Neural cell (in vitro differentiated cells): Measurements from ENCODE around the gene ZP1. TPM values are rescaled to one million over a fixed set of nuclear protein-coding genes. Genes with fewer than 3 reads are reported as not detected.

Experiments
- H2AFZ ChIP-seq: fragments of 200-600, 300-800 bp; sonication (generic), shearing (Covaris generic); 2 replicates; pipeline ENCODE4 v1.6.0; 2014; ENCODE audit warnings: low read depth, mild to moderate bottlenecking, antibody characterized with exemption, low read length, moderate library complexity
- H3F3A ChIP-seq: fragments of 200-600 bp; shearing (Covaris generic); 2 replicates; pipeline ENCODE4 v1.6.1; 2016; ENCODE audit warnings: mild to moderate bottlenecking, moderate library complexity, mixed read lengths, antibody characterized with exemption, low read length; ENCODE audit not compliant: insufficient read depth, poor library complexity, severe bottlenecking
- H3K27ac ChIP-seq: fragments of 200-600, 300-800 bp; sonication (generic), shearing (Covaris generic); 2 replicates; pipeline ENCODE4 v1.5.1; 2014; ENCODE audit warnings: mild to moderate bottlenecking, low read length, moderate library complexity
- H3K27me3 ChIP-seq: fragments of 300-800, 200-600 bp; sonication (generic), shearing (Covaris generic); 2 replicates; pipeline ENCODE4 v1.6.0; 2014; ENCODE audit warnings: mild to moderate bottlenecking, low read depth, low read length, moderate library complexity; ENCODE audit not compliant: insufficient read depth
- H3K36me3 ChIP-seq: fragments of 300-800, 200-600 bp; sonication (generic), shearing (Covaris generic); 2 replicates; pipeline ENCODE4 v1.5.1; 2014; ENCODE audit warnings: mild to moderate bottlenecking, antibody characterized with exemption, low read length, moderate library complexity; ENCODE audit not compliant: insufficient read depth
- H3K4me2 ChIP-seq: fragments of 300-800, 200-600 bp; sonication (generic), shearing (Covaris generic); 2 replicates; pipeline ENCODE4 v1.6.0; 2014; ENCODE audit warnings: mild to moderate bottlenecking, low read length
- H3K4me3 ChIP-seq: fragments of 300-800, 200-600 bp; sonication (generic), shearing (Covaris generic); 2 replicates; pipeline ENCODE4 v1.5.1; 2014; ENCODE audit warnings: mild to moderate bottlenecking, low read length, moderate library complexity
- H3K79me2 ChIP-seq: fragments of 200-600 bp; shearing (Covaris generic); replicated peaks from 2 replicates; pipeline ENCODE4 v1.6.0; 2014; ENCODE audit warnings: mild to moderate bottlenecking, low read length, moderate library complexity; ENCODE audit not compliant: insufficient read depth
- H3K9ac ChIP-seq: fragments of 300-800, 200-600 bp; sonication (generic), shearing (Covaris generic); 2 replicates; pipeline ENCODE4 v1.6.1; 2016; ENCODE audit warnings: mild to moderate bottlenecking, low read length, mixed read lengths
- H3K9me2 ChIP-seq: fragments of 200-600 bp; shearing (Covaris generic); 2 replicates; pipeline ENCODE4 v1.6.1; 2016; ENCODE audit warnings: mild to moderate bottlenecking, low read length, mixed read lengths; ENCODE audit not compliant: insufficient read depth
- H3K9me3 ChIP-seq: fragments of 200-600, 300-800 bp; sonication (generic), shearing (Covaris generic); 2 replicates; pipeline ENCODE4 v1.6.1; 2016; ENCODE audit warnings: mild to moderate bottlenecking, mixed run types, low read length, moderate library complexity, mixed read lengths
- H4K20me1 ChIP-seq: fragments of 200-600 bp; shearing (Covaris generic); 2 replicates; pipeline ENCODE4 v1.6.1; 2016; ENCODE audit warnings: mild to moderate bottlenecking, mixed run types; ENCODE audit not compliant: insufficient read depth
- CTCF ChIP-seq: fragments of 450-650 bp; IDR thresholded peaks from 2 replicates; pipeline ENCODE4 v1.5.1; 2014; ENCODE audit warnings: antibody characterized with exemption, mild to moderate bottlenecking, moderate library complexity; ENCODE audit not compliant: poor library complexity, severe bottlenecking
- EP300 ChIP-seq: fragments of 450-650 bp; conservative IDR thresholded peaks from 2 replicates; pipeline ENCODE4 v1.6.1; 2014; ENCODE audit warnings: antibody characterized with exemption, mild to moderate bottlenecking, moderate library complexity; ENCODE audit not compliant: poor library complexity, severe bottlenecking
- EZH2 ChIP-seq: fragments of 200-600, 300-800 bp; shearing (Covaris generic), sonication (generic); IDR thresholded peaks from 2 replicates; pipeline ENCODE4 v1.6.1; 2014; ENCODE audit warnings: antibody characterized with exemption, low read length, borderline replicate concordance, mild to moderate bottlenecking; ENCODE audit not compliant: insufficient read depth, poor library complexity, severe bottlenecking
- MXI1 ChIP-seq: fragments of 450-650 bp; conservative IDR thresholded peaks from 2 replicates; pipeline ENCODE4 v1.6.1; 2014; ENCODE audit warnings: antibody characterized with exemption, mild to moderate bottlenecking; ENCODE audit not compliant: poor library complexity, severe bottlenecking
- POLR2AphosphoS5 ChIP-seq: IDR thresholded peaks from 2 replicates; pipeline ENCODE4 v1.6.1; 2012
- REST ChIP-seq: IDR thresholded peaks from 2 replicates; pipeline ENCODE4 v1.6.1; 2012; ENCODE audit warnings: borderline replicate concordance
- SMC3 ChIP-seq: fragments of 450-650 bp; conservative IDR thresholded peaks from 2 replicates; pipeline ENCODE4 v1.6.1; 2014; ENCODE audit warnings: antibody characterized with exemption, mild to moderate bottlenecking, moderate library complexity; ENCODE audit not compliant: poor library complexity
- TAF1 ChIP-seq: IDR thresholded peaks from 2 replicates; pipeline ENCODE4 v1.6.1; 2012; ENCODE audit warnings: low read depth
- polyA plus RNA-seq: library from polyadenylated mRNA; depleted of rRNA; stranded (reverse); fragments of >200 nt; gene quantifications from 2 replicates; pipeline ENCODE4 v1.2.3, GENCODE V29; 2014

Gene ZP1
- polyA plus RNA-seq, 1 donor from 2014 or later, result 1.5 TPM

DNA sequence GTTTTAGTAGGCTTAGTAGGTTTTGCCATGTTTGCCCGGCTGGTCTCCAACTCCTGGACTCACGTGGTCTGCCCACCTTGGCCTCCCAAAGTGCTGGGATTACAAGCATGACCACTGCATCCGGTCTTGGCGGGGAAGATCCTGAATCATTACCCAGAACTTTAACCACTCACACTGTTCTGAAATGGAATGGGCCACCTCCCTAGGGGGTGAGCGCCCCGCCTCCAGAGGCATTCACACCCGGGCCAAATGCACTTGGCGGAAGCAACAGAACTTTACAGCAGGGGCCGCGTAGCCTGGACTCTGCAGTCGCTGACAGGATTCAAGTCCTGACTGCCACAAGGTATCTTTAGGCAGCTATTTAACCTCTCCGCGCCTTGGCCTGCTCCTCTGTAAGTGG is 20.1 kb upstream of the ZP1 start:
- no peaks in the 10 kb centered on the region for H3K36me3 ChIP-seq
- no peak overlapping the region for H2AFZ ChIP-seq
- H3K4me2 ChIP-seq, result no peak overlapping the region
- H4K20me1 ChIP-seq, result no peaks in the 10 kb centered on the region
- H3K79me2 ChIP-seq, result peaks cover 3% of the 10 kb centered on the region
- no peaks in the 10 kb centered on the region for H3K9me3 ChIP-seq
- H3F3A ChIP-seq, result no peaks in the 10 kb centered on the region
- no peaks in the 10 kb centered on the region for H3K27me3 ChIP-seq
- H3K4me3 ChIP-seq, result no peak overlapping the region
- no peaks in the 10 kb centered on the region for H3K9me2 ChIP-seq
- no peak overlapping the region for H3K27ac ChIP-seq
- no peak overlapping the region for H3K9ac ChIP-seq
- no peak for TF ChIP-seq POLR2AphosphoS5

- Histone ChIP-seq H3K27ac (no peak overlapping the region), H3K79me2 (peaks cover 1% of the 10 kb centered on the region), H3K4me2 (no peak overlapping the region), H3K9ac (no peak overlapping the region), H3F3A (no peaks in the 10 kb centered on the region), H3K36me3 (no peaks in the 10 kb centered on the region), H3K27me3 (no peaks in the 10 kb centered on the region), H2AFZ (no peak overlapping the region), H3K4me3 (no peak overlapping the region), H3K9me2 (no peaks in the 10 kb centered on the region), H4K20me1 (no peaks in the 10 kb centered on the region), H3K9me3 (no peaks in the 10 kb centered on the region)
- TF ChIP-seq SMC3 (no peak), EZH2 (no peak), MXI1 (no peak)
These were observed 19.4 kb upstream of the ZP1 start for GRCh38 chr11:60847896-60848295.

- Histone ChIP-seq H3F3A (no peaks in the 10 kb centered on the region), H4K20me1 (no peaks in the 10 kb centered on the region), H3K4me3 (no peak overlapping the region), H3K9me3 (no peaks in the 10 kb centered on the region), H2AFZ (no peak overlapping the region), H3K9me2 (no peaks in the 10 kb centered on the region), H3K9ac (no peak overlapping the region), H3K4me2 (no peak overlapping the region), H3K27ac (no peak overlapping the region), H3K79me2 (no peaks in the 10 kb centered on the region), H3K36me3 (no peaks in the 10 kb centered on the region), H3K27me3 (no peaks in the 10 kb centered on the region)
- TF ChIP-seq TAF1, result no peak
- no peak for TF ChIP-seq SMC3
These were observed 18.6 kb upstream of the ZP1 start for GRCh38 chr11:60848714-60849151.

GRCh38 chr11:60849641-60850520 is 17.5 kb upstream of the ZP1 start:
- H2AFZ ChIP-seq, result no peak overlapping the region
- no peaks in the 10 kb centered on the region for H3K9me3 ChIP-seq
- H3F3A ChIP-seq, result no peaks in the 10 kb centered on the region
- H3K79me2 ChIP-seq, result no peaks in the 10 kb centered on the region
- no peaks in the 10 kb centered on the region for H3K36me3 ChIP-seq
- H4K20me1 ChIP-seq, result no peaks in the 10 kb centered on the region
- no peak overlapping the region for H3K4me3 ChIP-seq
- H3K27me3 ChIP-seq, result no peaks in the 10 kb centered on the region
- TF ChIP-seq MXI1 (no peak), REST (no peak), CTCF (no peak), POLR2AphosphoS5 (no peak), EP300 (no peak)
- no peak overlapping the region for H3K27ac ChIP-seq
- no peaks in the 10 kb centered on the region for H3K9me2 ChIP-seq
- no peak overlapping the region for H3K4me2 ChIP-seq
- no peak overlapping the region for H3K9ac ChIP-seq
